Measurements from ENCODE around the gene ZNF771. TPM values are rescaled to one million over a fixed set of nuclear protein-coding genes. Genes with fewer than 3 reads are reported as not detected.
"Not testable (repeated sequence)": the region's sequence is repeated elsewhere in the genome, so short reads cannot be mapped to it uniquely, and the experiment has no call there.

ZNF771 gene
- total RNA-seq, 1 experiment from 2014 or later, result 6.4 TPM

GRCh38 chr16:30429678-30430427 is 22.4 kb downstream of the ZNF771 start, which contains the start of gene DCTPP1:
DCTPP1 (minus strand) TSS chr16:30430030; CDS start chr16:30429980, 50 bp downstream.
- peak; percentile 99 for DNase-seq (ENCODE audit: extremely low read depth, low read depth)

DNA sequence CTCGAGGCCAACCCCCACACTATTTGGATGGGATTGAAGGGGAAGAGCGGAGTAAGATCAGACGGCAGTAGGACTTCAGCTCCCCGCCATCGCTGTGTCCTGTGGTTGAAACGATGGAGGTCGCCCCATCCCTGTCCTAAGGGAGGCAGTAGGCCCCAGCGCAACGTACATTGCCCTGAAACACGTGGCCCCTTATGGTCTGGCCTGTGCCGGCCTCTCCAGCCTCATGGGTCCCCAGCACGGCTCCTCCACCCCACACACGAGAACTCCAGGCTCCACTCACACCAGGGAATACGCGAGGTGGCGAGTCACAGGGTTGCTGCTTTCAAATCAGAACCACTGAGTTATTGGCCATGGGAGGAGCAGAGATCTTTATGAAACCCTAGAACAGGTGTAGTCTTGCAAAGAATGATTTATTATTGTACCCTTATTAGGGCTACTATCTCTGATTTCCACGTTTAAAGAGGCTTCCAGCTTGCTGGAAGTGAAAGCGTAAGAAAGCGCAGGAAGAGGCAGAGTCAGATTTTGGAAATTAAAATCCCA is 23.1 kb downstream of the ZNF771 start:
- no peak for DNase-seq (ENCODE audit: extremely low read depth, low read depth)

DNA sequence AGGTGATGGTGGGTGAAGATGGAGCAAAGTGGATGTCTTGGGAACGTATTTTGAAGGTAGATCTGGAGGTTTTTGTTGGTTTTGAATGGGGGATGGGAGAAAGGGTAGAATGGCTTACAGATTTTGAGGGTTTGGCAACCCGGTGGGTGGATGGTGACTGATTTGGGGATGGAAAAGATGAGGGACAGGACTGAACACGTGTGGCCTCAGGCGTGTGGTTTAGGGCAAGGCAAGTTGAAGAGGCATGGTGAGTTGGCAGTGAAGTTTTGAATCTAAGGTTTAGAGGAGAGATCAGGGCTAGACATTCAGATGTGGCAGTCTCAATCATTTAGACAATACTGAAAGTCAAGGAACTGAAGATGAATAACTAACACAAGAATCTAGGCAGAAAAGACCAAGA is 27.4 kb downstream of the ZNF771 start:
- DNase-seq (ENCODE audit: extremely low read depth, low read depth), result no peak

DNA sequence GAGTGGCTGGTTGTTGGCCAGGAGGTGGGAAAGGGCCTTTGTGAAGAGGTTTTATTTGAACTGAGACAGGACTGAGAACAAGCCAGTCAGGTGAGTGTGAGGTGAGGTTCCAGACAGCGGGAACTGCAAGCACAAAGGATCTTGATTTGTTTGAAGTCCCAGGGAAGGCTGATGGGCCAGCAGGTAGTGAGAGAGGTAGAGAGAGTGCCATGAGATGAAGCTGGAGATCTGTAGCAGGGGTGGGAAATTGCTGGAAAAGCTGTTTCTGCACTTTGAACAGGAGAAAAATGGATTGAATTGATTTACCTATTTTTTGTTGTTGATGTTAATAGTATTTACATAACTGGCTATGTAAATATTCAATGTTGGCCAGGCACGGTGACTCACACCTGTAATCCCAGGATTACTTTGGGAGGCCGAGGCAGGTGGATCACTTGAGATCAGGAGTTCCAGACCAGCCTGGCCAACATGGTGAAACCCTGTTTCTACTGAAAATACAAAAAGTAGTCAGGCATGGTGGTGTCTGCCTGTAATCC is 30.2 kb downstream of the ZNF771 start:
- no peak for DNase-seq (ENCODE audit: extremely low read depth, low read depth)

DNA sequence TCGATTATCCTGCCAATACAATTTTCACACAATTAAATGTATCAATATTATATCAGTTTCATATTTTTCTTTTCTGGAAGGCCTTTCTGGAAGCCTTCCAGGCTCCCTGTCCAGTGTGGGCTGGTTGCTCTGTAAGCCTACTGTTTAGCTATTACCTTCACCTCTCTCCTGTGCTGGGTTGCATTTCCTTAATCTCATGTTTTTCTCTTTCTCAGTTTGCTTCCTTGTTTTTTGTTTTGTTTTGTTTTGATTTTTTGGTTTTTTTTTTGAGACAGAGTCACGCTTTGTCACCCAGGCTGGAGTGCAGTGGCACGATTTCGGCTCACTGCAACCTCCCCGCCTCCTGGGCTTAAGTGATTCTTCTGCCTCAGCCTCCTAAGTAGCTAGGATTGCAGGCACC is 31.4 kb downstream of the ZNF771 start:
- no peak for DNase-seq (ENCODE audit: extremely low read depth, low read depth)

- no peak for DNase-seq (ENCODE audit: extremely low read depth, low read depth)
Observed at GRCh38 chr16:30439720-30440348, 32.4 kb downstream of the ZNF771 start.

DNA sequence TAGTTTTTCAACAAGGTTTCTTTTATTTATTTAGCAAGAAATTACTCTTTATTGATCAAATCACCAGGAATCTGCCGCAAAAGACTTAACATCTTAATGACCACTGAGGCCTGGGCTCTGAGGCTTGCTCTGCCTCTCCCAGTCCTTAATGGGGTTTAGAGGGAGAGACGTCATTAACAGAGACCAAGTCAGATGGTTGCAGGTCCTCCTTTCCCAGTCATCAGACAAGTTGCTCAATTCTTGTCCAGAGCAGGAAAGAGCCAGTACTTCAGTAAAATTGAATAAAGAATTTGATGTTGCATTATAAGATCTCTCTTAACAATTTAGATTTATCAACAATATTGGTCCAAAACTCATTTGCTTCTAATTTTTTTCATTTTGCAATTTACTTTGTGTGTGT is 36.2 kb downstream of the ZNF771 start:
- DNase-seq (ENCODE audit: extremely low read depth, low read depth), result no peak

GRCh38 chr16:30444231-30445148 is 37.1 kb downstream of the ZNF771 start:
- DNase-seq (ENCODE audit: extremely low read depth, low read depth), result no peak

- DNase-seq (ENCODE audit: extremely low read depth, low read depth), result no peak
Observed at GRCh38 chr16:30445149-30445407, 37.7 kb downstream of the ZNF771 start.

- peak; percentile 98 for DNase-seq (ENCODE audit: extremely low read depth, low read depth)
Observed at GRCh38 chr16:30445408-30446202, 38.2 kb downstream of the ZNF771 start, which contains the start of gene SEPHS2. SEPHS2 (minus strand) TSS chr16:30445874; CDS start chr16:30445727, 147 bp downstream.

GRCh38 chr16:30446203-30446595 is 38.8 kb downstream of the ZNF771 start:
- no peak for DNase-seq (ENCODE audit: extremely low read depth, low read depth)

GRCh38 chr16:30447512-30448226 is 40.3 kb downstream of the ZNF771 start:
- no peak for DNase-seq (ENCODE audit: extremely low read depth, low read depth)

- no peak for DNase-seq (ENCODE audit: extremely low read depth, low read depth)
Observed at GRCh38 chr16:30449116-30449435, 41.7 kb downstream of the ZNF771 start.

GRCh38 chr16:30452709-30453580 is 45.5 kb downstream of the ZNF771 start:
- DNase-seq (ENCODE audit: extremely low read depth, low read depth), result not testable (repeated sequence)

DNA sequence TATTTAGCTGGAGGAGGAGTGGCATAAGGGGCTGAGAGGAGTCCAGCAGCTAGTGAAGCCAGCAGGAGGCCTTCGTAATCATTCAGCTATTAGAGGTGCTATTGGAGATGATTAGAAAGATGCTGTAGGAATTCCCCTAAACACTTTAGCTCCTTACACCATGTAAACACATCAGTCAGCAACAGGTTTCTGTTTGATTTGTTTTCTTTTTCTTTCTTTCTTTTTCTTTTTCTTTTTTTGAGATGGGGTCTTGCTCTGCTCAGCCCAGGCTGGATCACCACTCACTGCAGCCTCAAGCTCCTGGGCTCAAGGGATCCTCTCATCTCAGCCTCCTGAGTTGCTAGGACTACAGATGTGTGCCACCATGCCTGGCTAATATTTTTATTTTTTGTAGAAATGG is 48.9 kb downstream of the ZNF771 start:
- no peak for DNase-seq (ENCODE audit: extremely low read depth, low read depth)

DNA sequence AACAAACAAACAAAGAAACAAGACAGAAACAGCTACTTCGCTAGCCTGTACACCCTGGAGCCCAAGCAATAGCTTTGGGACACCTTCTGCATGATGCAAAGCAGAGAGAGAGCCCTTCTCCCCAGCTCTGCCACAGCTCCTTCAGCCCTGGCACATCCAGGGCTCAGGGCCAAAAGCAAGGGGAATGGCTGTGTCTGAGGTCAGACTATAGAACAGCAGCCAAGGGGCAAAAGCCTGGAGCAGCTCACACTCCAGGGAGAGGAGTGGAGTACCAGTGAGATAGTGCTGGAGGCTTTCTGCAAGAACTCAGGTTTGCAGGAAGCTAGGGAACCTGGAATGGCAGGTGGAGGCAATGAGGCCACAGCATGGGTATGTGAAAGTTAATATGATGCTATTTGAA is 49.9 kb downstream of the ZNF771 start:
- no peak for DNase-seq (ENCODE audit: extremely low read depth, low read depth)

DNA sequence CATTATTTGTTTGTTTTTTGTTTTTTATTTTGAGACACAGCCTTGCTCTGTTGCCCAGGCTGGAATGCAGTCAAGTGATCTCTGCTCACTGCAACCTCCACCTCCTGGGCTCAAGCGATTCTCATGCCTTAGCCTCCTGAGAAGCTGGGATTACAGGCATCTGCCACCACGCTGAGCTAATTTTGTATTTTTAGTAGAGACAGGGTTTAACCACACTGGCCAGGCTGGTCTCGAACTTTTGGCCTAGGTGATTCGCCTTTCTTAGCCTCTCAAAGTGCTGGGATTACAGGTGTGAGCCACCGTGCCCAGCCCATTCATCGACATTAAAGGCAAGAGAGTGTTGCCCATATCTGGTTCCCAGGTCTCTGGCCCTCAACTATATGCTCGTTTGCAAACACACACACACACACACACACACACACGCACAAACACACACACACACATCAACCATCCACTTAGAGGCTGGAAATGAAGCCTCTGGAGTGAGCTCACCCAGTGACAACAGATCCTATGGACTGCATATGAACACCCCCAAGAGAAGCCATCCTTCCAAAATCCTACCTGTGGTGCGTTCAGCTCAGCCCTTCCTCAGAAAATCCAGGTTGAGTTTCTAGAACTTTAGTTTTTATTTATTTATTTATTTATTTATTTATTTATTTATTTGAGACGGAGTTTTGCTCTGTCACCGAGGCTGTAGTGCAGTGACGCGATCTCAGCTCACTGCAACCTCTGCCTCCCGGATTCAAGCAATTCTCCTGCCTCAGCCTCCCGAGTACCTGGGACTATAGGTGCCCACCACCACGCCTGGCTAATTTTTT is 50.5 kb downstream of the ZNF771 start:
- no peak for DNase-seq (ENCODE audit: extremely low read depth, low read depth)
